GM23248 (cell line): Measurements from ENCODE around the gene TXNRD2.

Source experiments
- EZH2 ChIP-seq: fragments of 200-600 bp; sonication (generic); IDR thresholded peaks from 2 replicates; pipeline ENCODE4 v1.6.1; 2018; ENCODE audit warnings: antibody characterized with exemption, mild to moderate bottlenecking; ENCODE audit not compliant: insufficient read depth, poor library complexity, severe bottlenecking
- EZH2phosphoT487 ChIP-seq: fragments of 200-600 bp; sonication (generic); IDR thresholded peaks from 2 replicates; pipeline ENCODE4 v1.6.1; 2018; ENCODE audit warnings: antibody characterized with exemption, moderate library complexity, mild to moderate bottlenecking, low read depth; ENCODE audit not compliant: insufficient read depth

- TF ChIP-seq EZH2 = no peak
- TF ChIP-seq EZH2phosphoT487 = no peak
These were observed 37.1 kb upstream of the TXNRD2 start for GRCh38 chr22:19978748-19979147.
